ENCODE data around the gene RASA3. TPM values are rescaled to one million over a fixed set of nuclear protein-coding genes. Genes with fewer than 3 reads are reported as not detected.

The RASA3 gene
- total RNA-seq, 1 experiment from 2014 or later: 0.56 TPM

- H3K36me3 ChIP-seq (ENCODE audit: insufficient read depth, low read length): no peaks in the 10 kb centered on the region
- no peaks in the 10 kb centered on the region for H3K79me2 ChIP-seq (ENCODE audit: low read length)
- H4K20me1 ChIP-seq (ENCODE audit: insufficient read depth, low read depth, low read length): no peaks in the 10 kb centered on the region
- H2AFZ ChIP-seq (ENCODE audit: low read length): no peak overlapping the region
- H3K27me3 ChIP-seq (ENCODE audit: low read length): no peaks in the 10 kb centered on the region
- H3K4me3 ChIP-seq (ENCODE audit: low read length): no peak overlapping the region
- no peak overlapping the region for H3K27ac ChIP-seq (ENCODE audit: low read length)
- H3K4me2 ChIP-seq (ENCODE audit: low read depth, low read length, poor library complexity, severe bottlenecking): no peak overlapping the region
- H3K9me3 ChIP-seq (ENCODE audit: low read length): peaks cover 3% of the 10 kb centered on the region; the same call in 1 of the 2 replicates
- no peaks in the 10 kb centered on the region for H3K9me2 ChIP-seq (replicated peaks; ENCODE audit: insufficient read depth, low read length)
- H3K9ac ChIP-seq (ENCODE audit: low read length): no peak overlapping the region
- no peaks in the 10 kb centered on the region for H3K4me1 ChIP-seq (ENCODE audit: low read length)
- no peak for DNase-seq
Measured at GRCh38 chr13:113979791-113980471, 152.5 kb downstream of the RASA3 start.

- no peak overlapping the region for H3K9ac ChIP-seq (ENCODE audit: low read length)
- H4K20me1 ChIP-seq (ENCODE audit: insufficient read depth, low read depth, low read length): no peaks in the 10 kb centered on the region
- H2AFZ ChIP-seq (ENCODE audit: low read length): no peak overlapping the region
- no peak overlapping the region for H3K4me2 ChIP-seq (ENCODE audit: low read depth, low read length, poor library complexity, severe bottlenecking)
- H3K27me3 ChIP-seq (ENCODE audit: low read length): no peaks in the 10 kb centered on the region
- H3K9me3 ChIP-seq (ENCODE audit: low read length): peaks cover 3% of the 10 kb centered on the region; the same call in 1 of the 2 replicates
- no peaks in the 10 kb centered on the region for H3K36me3 ChIP-seq (ENCODE audit: insufficient read depth, low read length)
- H3K27ac ChIP-seq (ENCODE audit: low read length): no peak overlapping the region
- no peaks in the 10 kb centered on the region for H3K79me2 ChIP-seq (ENCODE audit: low read length)
- H3K9me2 ChIP-seq (replicated peaks; ENCODE audit: insufficient read depth, low read length): no peaks in the 10 kb centered on the region
- H3K4me1 ChIP-seq (ENCODE audit: low read length): no peaks in the 10 kb centered on the region
- no peak overlapping the region for H3K4me3 ChIP-seq (ENCODE audit: low read length)
- no peak for DNase-seq
Measured at GRCh38 chr13:113978741-113979481, 153.5 kb downstream of the RASA3 start.

GRCh38 chr13:113977976-113978375, 154.4 kb downstream of the RASA3 start:
- DNase-seq: no peak
- Histone ChIP-seq H3K36me3 (ENCODE audit: insufficient read depth, low read length) (no peaks in the 10 kb centered on the region), H4K20me1 (ENCODE audit: insufficient read depth, low read depth, low read length) (no peaks in the 10 kb centered on the region), H3K4me1 (ENCODE audit: low read length) (no peaks in the 10 kb centered on the region), H3K27me3 (ENCODE audit: low read length) (no peaks in the 10 kb centered on the region), H3K4me2 (ENCODE audit: low read depth, low read length, poor library complexity, severe bottlenecking) (no peak overlapping the region), H3K9me2 (replicated peaks; ENCODE audit: insufficient read depth, low read length) (no peaks in the 10 kb centered on the region), H3K4me3 (ENCODE audit: low read length) (no peak overlapping the region), H3K79me2 (ENCODE audit: low read length) (no peaks in the 10 kb centered on the region), H3K9me3 (ENCODE audit: low read length) (peaks cover 3% of the 10 kb centered on the region; the same call in 1 of the 2 replicates), H3K9ac (ENCODE audit: low read length) (no peak overlapping the region), H2AFZ (ENCODE audit: low read length) (no peak overlapping the region), H3K27ac (ENCODE audit: low read length) (no peak overlapping the region)

- no peak overlapping the region for H3K4me2 ChIP-seq (ENCODE audit: low read depth, low read length, poor library complexity, severe bottlenecking)
- H3K9ac ChIP-seq (ENCODE audit: low read length): no peak overlapping the region
- no peak overlapping the region for H2AFZ ChIP-seq (ENCODE audit: low read length)
- no peaks in the 10 kb centered on the region for H4K20me1 ChIP-seq (ENCODE audit: insufficient read depth, low read depth, low read length)
- DNase-seq: no peak
- H3K79me2 ChIP-seq (ENCODE audit: low read length): no peaks in the 10 kb centered on the region
- no peaks in the 10 kb centered on the region for H3K4me1 ChIP-seq (ENCODE audit: low read length)
- no peaks in the 10 kb centered on the region for H3K36me3 ChIP-seq (ENCODE audit: insufficient read depth, low read length)
- H3K9me3 ChIP-seq (ENCODE audit: low read length): 0 out of 2 replicates have a peak, but pooled peaks cover 3% of the 10 kb centered on the region
- H3K4me3 ChIP-seq (ENCODE audit: low read length): no peak overlapping the region
- no peaks in the 10 kb centered on the region for H3K27me3 ChIP-seq (ENCODE audit: low read length)
- no peaks in the 10 kb centered on the region for H3K9me2 ChIP-seq (replicated peaks; ENCODE audit: insufficient read depth, low read length)
- H3K27ac ChIP-seq (ENCODE audit: low read length): no peak overlapping the region
Measured at GRCh38 chr13:113976711-113977684, 155.4 kb downstream of the RASA3 start.

- Histone ChIP-seq H3K27me3 (ENCODE audit: low read length) (no peaks in the 10 kb centered on the region), H3K4me2 (ENCODE audit: low read depth, low read length, poor library complexity, severe bottlenecking) (no peak overlapping the region), H3K79me2 (ENCODE audit: low read length) (no peaks in the 10 kb centered on the region), H4K20me1 (ENCODE audit: insufficient read depth, low read depth, low read length) (no peaks in the 10 kb centered on the region), H3K27ac (ENCODE audit: low read length) (no peak overlapping the region), H3K4me1 (ENCODE audit: low read length) (no peaks in the 10 kb centered on the region), H3K36me3 (ENCODE audit: insufficient read depth, low read length) (no peaks in the 10 kb centered on the region), H3K9me3 (ENCODE audit: low read length) (no peaks in the 10 kb centered on the region), H3K4me3 (ENCODE audit: low read length) (no peak overlapping the region), H3K9ac (ENCODE audit: low read length) (no peak overlapping the region), H2AFZ (ENCODE audit: low read length) (no peak overlapping the region), H3K9me2 (replicated peaks; ENCODE audit: insufficient read depth, low read length) (no peaks in the 10 kb centered on the region)
- DNase-seq: no peak
Measured at GRCh38 chr13:113975416-113975815, 157.0 kb downstream of the RASA3 start.

GRCh38 chr13:113974304-113975281, 157.8 kb downstream of the RASA3 start:
- Histone ChIP-seq H3K9me2 (replicated peaks; ENCODE audit: insufficient read depth, low read length) (no peaks in the 10 kb centered on the region), H3K36me3 (ENCODE audit: insufficient read depth, low read length) (no peaks in the 10 kb centered on the region), H3K9ac (ENCODE audit: low read length) (no peak overlapping the region), H3K27me3 (ENCODE audit: low read length) (no peaks in the 10 kb centered on the region), H3K4me1 (ENCODE audit: low read length) (no peaks in the 10 kb centered on the region), H3K9me3 (ENCODE audit: low read length) (no peaks in the 10 kb centered on the region), H2AFZ (ENCODE audit: low read length) (no peak overlapping the region), H3K4me2 (ENCODE audit: low read depth, low read length, poor library complexity, severe bottlenecking) (no peak overlapping the region), H4K20me1 (ENCODE audit: insufficient read depth, low read depth, low read length) (no peaks in the 10 kb centered on the region), H3K79me2 (ENCODE audit: low read length) (no peaks in the 10 kb centered on the region), H3K27ac (ENCODE audit: low read length) (no peak overlapping the region), H3K4me3 (ENCODE audit: low read length) (no peak overlapping the region)
- no peak for DNase-seq

GRCh38 chr13:113973218-113974164, 158.9 kb downstream of the RASA3 start, which contains the start of gene C13orf46:
C13orf46 (minus strand) TSS chr13:113974076; CDS start chr13:113973997, 79 bp downstream.
- H4K20me1 ChIP-seq (ENCODE audit: insufficient read depth, low read depth, low read length): no peaks in the 10 kb centered on the region
- no peak within 1 kb of the TSS for H3K27ac ChIP-seq (ENCODE audit: low read length)
- H3K79me2 ChIP-seq (ENCODE audit: low read length): no peaks in the 10 kb centered on the region
- no peak within 1 kb of the TSS for H3K4me2 ChIP-seq (ENCODE audit: low read depth, low read length, poor library complexity, severe bottlenecking)
- H2AFZ ChIP-seq (ENCODE audit: low read length): no peak within 1 kb of the TSS
- no peaks in the 10 kb centered on the region for H3K27me3 ChIP-seq (ENCODE audit: low read length)
- no peaks in the 10 kb centered on the region for H3K4me1 ChIP-seq (ENCODE audit: low read length)
- no peaks in the 10 kb centered on the region for H3K9me3 ChIP-seq (ENCODE audit: low read length)
- DNase-seq: no peak
- H3K4me3 ChIP-seq (ENCODE audit: low read length): no peak within 1 kb of the TSS
- H3K9ac ChIP-seq (ENCODE audit: low read length): no peak within 1 kb of the TSS
- H3K9me2 ChIP-seq (replicated peaks; ENCODE audit: insufficient read depth, low read length): no peaks in the 10 kb centered on the region
- H3K36me3 ChIP-seq (ENCODE audit: insufficient read depth, low read length): no peaks in the 10 kb centered on the region
